ENCODE data around the gene FAM153A. TPM values are rescaled to one million over a fixed set of nuclear protein-coding genes. Genes with fewer than 3 reads are reported as not detected.
"Not testable (repeated sequence)": the region's sequence is repeated elsewhere in the genome, so short reads cannot be mapped to it uniquely, and the experiment has no call there.

FAM153A gene
- total RNA-seq (1 to 10 TPM; 1.4 to 7.5 (median 4.4) TPM), polyA plus RNA-seq (1 to 10 TPM; 2.9 to 4.4 TPM)

GRCh38 chr5:177782792-177783633 lies at the start of gene FAM153A:
TSS of gene FAM153A (minus strand) at chr5:177782899.
- H3K27ac ChIP-seq; intact Hi-C loops (cut with DNase I); H3K4me1 ChIP-seq; H3K27me3 ChIP-seq; H3K9me3 ChIP-seq; H3K36me3 ChIP-seq; FAIRE-seq; H3K4me3 ChIP-seq: not testable (repeated sequence)
- DNase-seq = peak in 3 of 6 donors; percentile 21 to 50 (median 36)
- ATAC-seq = peak; percentile 85 to 95 (median 92)
- 8 to 67% methylated on average over 1 to 9 of the region's 67 CpGs for WGBS, 2 donors

- H3K4me3 ChIP-seq; intact Hi-C loops (cut with DNase I); ATAC-seq; H3K9me3 ChIP-seq; DNase-seq; H3K4me1 ChIP-seq; H3K27ac ChIP-seq; FAIRE-seq; H3K36me3 ChIP-seq; H3K27me3 ChIP-seq: not testable (repeated sequence)
- WGBS, 2 donors = 62 to 66% methylated on average over 3 to 4 of the region's 4 CpGs
Observed at GRCh38 chr5:177832287-177832686, 49.6 kb upstream of the FAM153A start.

GRCh38 chr5:177826073-177826472 lies 43.4 kb upstream of the FAM153A start:
- H3K27ac ChIP-seq; H3K36me3 ChIP-seq; H3K9me3 ChIP-seq; FAIRE-seq; H3K4me1 ChIP-seq; ATAC-seq; H3K27me3 ChIP-seq; H3K4me3 ChIP-seq; intact Hi-C loops (cut with DNase I); DNase-seq: not testable (repeated sequence)
- WGBS, 2 donors = no CpG with 5 or more reads among the region's 4 CpGs

- intact Hi-C loops (cut with DNase I); ATAC-seq; H3K9me3 ChIP-seq; H3K27me3 ChIP-seq; H3K36me3 ChIP-seq; H3K4me1 ChIP-seq; DNase-seq; H3K27ac ChIP-seq; FAIRE-seq; H3K4me3 ChIP-seq: not testable (repeated sequence)
- WGBS, 2 donors = no CpG with 5 or more reads among the region's 2 CpGs
Observed at GRCh38 chr5:177824776-177825175, 42.1 kb upstream of the FAM153A start.

GRCh38 chr5:177822489-177822888 lies 39.8 kb upstream of the FAM153A start:
- DNase-seq; H3K4me1 ChIP-seq; FAIRE-seq; H3K4me3 ChIP-seq; ATAC-seq; H3K27me3 ChIP-seq; H3K9me3 ChIP-seq; H3K27ac ChIP-seq; H3K36me3 ChIP-seq; intact Hi-C loops (cut with DNase I): not testable (repeated sequence)
- WGBS, 2 donors = no CpG with 5 or more reads among the region's 3 CpGs

- no CpG with 5 or more reads among the region's 1 CpG for WGBS, 2 donors
- H3K36me3 ChIP-seq; H3K4me1 ChIP-seq; ATAC-seq; H3K4me3 ChIP-seq; FAIRE-seq; intact Hi-C loops (cut with DNase I); H3K27me3 ChIP-seq; H3K9me3 ChIP-seq; DNase-seq; H3K27ac ChIP-seq: not testable (repeated sequence)
Observed at GRCh38 chr5:177819664-177820063, 37.0 kb upstream of the FAM153A start.

GRCh38 chr5:177812814-177813425 lies 30.2 kb upstream of the FAM153A start:
- intact Hi-C loops (cut with DNase I) = not testable (repeated sequence)

GRCh38 chr5:177812160-177812743 lies 29.6 kb upstream of the FAM153A start:
- FAIRE-seq; H3K27ac ChIP-seq; ATAC-seq; H3K4me1 ChIP-seq; intact Hi-C loops (cut with DNase I); DNase-seq; H3K4me3 ChIP-seq; H3K9me3 ChIP-seq; H3K36me3 ChIP-seq; H3K27me3 ChIP-seq: not testable (repeated sequence)
- WGBS, 2 donors = no CpG with 5 or more reads among the region's 6 CpGs

More at GRCh38 chr5:177812814-177813425, 30.2 kb upstream of the FAM153A start:
- DNase-seq, H3K9me3 ChIP-seq, H3K36me3 ChIP-seq, H3K27me3 ChIP-seq, H3K4me3 ChIP-seq, FAIRE-seq, ATAC-seq, H3K27ac ChIP-seq, H3K4me1 ChIP-seq: not testable (repeated sequence)
- no CpG with 5 or more reads among the region's 2 CpGs for WGBS, 2 donors

- H3K36me3 ChIP-seq; DNase-seq; H3K27me3 ChIP-seq; H3K4me1 ChIP-seq; H3K9me3 ChIP-seq; H3K27ac ChIP-seq; H3K4me3 ChIP-seq; intact Hi-C loops (cut with DNase I); FAIRE-seq: not testable (repeated sequence)
- ATAC-seq = peak in 2 of 4 donors; percentile 38 to 72
- 72% methylated on average over 5 of the region's 11 CpGs for WGBS, 2 donors
Observed at GRCh38 chr5:177809209-177809913, 26.7 kb upstream of the FAM153A start.

- H3K27me3 ChIP-seq; ATAC-seq; H3K36me3 ChIP-seq; H3K9me3 ChIP-seq; intact Hi-C loops (cut with DNase I); DNase-seq; H3K27ac ChIP-seq; H3K4me1 ChIP-seq; FAIRE-seq; H3K4me3 ChIP-seq: not testable (repeated sequence)
- 86 to 89% methylated on average over 4 to 5 of the region's 12 CpGs for WGBS, 2 donors
Observed at GRCh38 chr5:177808420-177808819, 25.7 kb upstream of the FAM153A start.

GRCh38 chr5:177807265-177807664 lies 24.6 kb upstream of the FAM153A start:
- not testable (repeated sequence) for FAIRE-seq, DNase-seq

More at GRCh38 chr5:177807265-177807664, 24.6 kb upstream of the FAM153A start:
- H3K4me1 ChIP-seq; H3K4me3 ChIP-seq; H3K27me3 ChIP-seq; H3K36me3 ChIP-seq; H3K9me3 ChIP-seq; H3K27ac ChIP-seq; intact Hi-C loops (cut with DNase I); ATAC-seq: not testable (repeated sequence)
- WGBS, 2 donors = 75% methylated on average over 4 of the region's 18 CpGs; no CpG with 5 or more reads in 1 of the 2 donors

Data from pancreas (tissue), 10 donors.